Thyroid gland (tissue), 4 donors: Measurements from ENCODE around the gene GSTCD.

Experiments
- CTCF ChIP-seq, 6 experiments: fragments of 200-600 bp in 3 of 6; fragments of 450-650 bp in 3 of 6; sonication (generic) in 3 of 6; IDR thresholded peaks; one replicate each; pipeline ENCODE4 v1.5.1; 2016 to 2019; ENCODE audit warnings: antibody characterized with exemption in 6 of 6, mild to moderate bottlenecking in 2 of 6, inconsistent platforms in 1 of 6, moderate library complexity in 1 of 6
- POLR2A ChIP-seq, 2 donors: fragments of 450-650 bp; IDR thresholded peaks; one replicate each; pipeline ENCODE4 v1.6.1; 2017; ENCODE audit warnings: antibody characterized with exemption in 2 of 2, mild to moderate bottlenecking in 2 of 2, moderate library complexity in 1 of 2

GRCh38 chr4:105875233-105875632, 166.6 kb downstream of the GSTCD start:
- TF ChIP-seq CTCF (IDR thresholded peaks at IDR 0.05) (no peak), POLR2A (IDR thresholded peaks at IDR 0.05) (no peak)
